Uterus (tissue), 2 donors: ENCODE results near the gene PEAR1.

Experiments used
- POLR2A ChIP-seq, 2 donors: fragments of 450-650 bp; IDR thresholded peaks; one replicate each; pipeline ENCODE4 v1.6.1; 2016; ENCODE audit warnings: antibody characterized with exemption in 2 of 2, mild to moderate bottlenecking in 1 of 2, moderate library complexity in 1 of 2
- TF ChIP-seq, protein P1 (sequence below), 4 experiments: fragments of 200-600 bp in 2 of 4; fragments of 450-650 bp in 2 of 4; sonication (generic) in 2 of 4; IDR thresholded peaks; one replicate each; pipeline ENCODE4 v1.5.1; 2016 to 2019; ENCODE audit warnings: antibody characterized with exemption in 4 of 4, mild to moderate bottlenecking in 2 of 4, moderate library complexity in 1 of 4

DNA sequence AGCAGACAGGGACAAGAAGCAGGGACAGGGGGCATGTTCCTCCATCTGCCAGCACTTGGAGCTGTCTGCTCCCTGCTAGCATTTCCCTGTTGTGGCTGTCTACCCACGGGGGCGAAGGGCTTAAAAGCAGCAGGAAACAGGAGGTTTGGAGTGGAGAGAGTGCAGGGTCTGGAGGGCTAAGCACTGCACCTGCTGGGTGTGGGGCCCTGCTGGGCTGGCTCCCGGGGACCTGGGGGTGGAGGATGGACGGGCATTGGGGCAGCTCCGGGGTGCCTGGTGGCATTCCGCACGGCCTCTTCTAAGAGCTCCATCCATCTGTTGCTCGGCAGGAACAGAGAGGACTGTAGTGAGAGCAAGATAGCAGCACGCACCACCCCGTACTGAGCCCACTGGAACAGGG is 48.2 kb downstream of the PEAR1 start:
- TF ChIP-seq, protein P1, sequence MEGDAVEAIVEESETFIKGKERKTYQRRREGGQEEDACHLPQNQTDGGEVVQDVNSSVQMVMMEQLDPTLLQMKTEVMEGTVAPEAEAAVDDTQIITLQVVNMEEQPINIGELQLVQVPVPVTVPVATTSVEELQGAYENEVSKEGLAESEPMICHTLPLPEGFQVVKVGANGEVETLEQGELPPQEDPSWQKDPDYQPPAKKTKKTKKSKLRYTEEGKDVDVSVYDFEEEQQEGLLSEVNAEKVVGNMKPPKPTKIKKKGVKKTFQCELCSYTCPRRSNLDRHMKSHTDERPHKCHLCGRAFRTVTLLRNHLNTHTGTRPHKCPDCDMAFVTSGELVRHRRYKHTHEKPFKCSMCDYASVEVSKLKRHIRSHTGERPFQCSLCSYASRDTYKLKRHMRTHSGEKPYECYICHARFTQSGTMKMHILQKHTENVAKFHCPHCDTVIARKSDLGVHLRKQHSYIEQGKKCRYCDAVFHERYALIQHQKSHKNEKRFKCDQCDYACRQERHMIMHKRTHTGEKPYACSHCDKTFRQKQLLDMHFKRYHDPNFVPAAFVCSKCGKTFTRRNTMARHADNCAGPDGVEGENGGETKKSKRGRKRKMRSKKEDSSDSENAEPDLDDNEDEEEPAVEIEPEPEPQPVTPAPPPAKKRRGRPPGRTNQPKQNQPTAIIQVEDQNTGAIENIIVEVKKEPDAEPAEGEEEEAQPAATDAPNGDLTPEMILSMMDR (IDR thresholded peaks at IDR 0.05): no peak
- TF ChIP-seq POLR2A (IDR thresholded peaks at IDR 0.05): no peak
